Esophagus muscularis mucosa (tissue), 4 donors: ENCODE data around the gene TRRAP. TPM values are rescaled to one million over a fixed set of nuclear protein-coding genes. Genes with fewer than 3 reads are reported as not detected.
A peak's percentile ranks its signal among the peaks of the same experiment; 100 is the strongest.

Experiments
- DNase-seq: peaks from one replicate; pipeline ENCODE4 v3.0.0-alpha.2; 2017; ENCODE audit errors: extremely low spot score
- H3K27ac ChIP-seq, 4 donors: fragments of 200-600 bp; sonication (generic); replicated peaks in 1 of 4; 1 replicate in 3 of 4; 2 replicates in 1 of 4; pipeline ENCODE4 v1.5.1; 2016 to 2019; ENCODE audit warnings: mild to moderate bottlenecking in 1 of 4
- H3K27me3 ChIP-seq, 4 donors: fragments of 200-600 bp; sonication (generic); one replicate each; pipeline versions ENCODE4 v1.5.1 to v1.6.0; 2016 to 2019
- H3K36me3 ChIP-seq, 4 donors: fragments of 200-600 bp; sonication (generic); one replicate each; pipeline ENCODE4 v1.5.1; 2016 to 2019
- H3K4me1 ChIP-seq, 4 donors: fragments of 200-600 bp; sonication (generic); one replicate each; pipeline ENCODE4 v1.5.1; 2016 to 2019
- H3K4me3 ChIP-seq, 4 donors: fragments of 200-600 bp; sonication (generic); 1 replicate in 2 of 4; 2 replicates in 2 of 4; pipeline ENCODE4 v1.5.1; 2016 to 2019; ENCODE audit warnings: mild to moderate bottlenecking in 4 of 4, moderate library complexity in 1 of 4
- H3K9me3 ChIP-seq, 4 donors: fragments of 200-600 bp; sonication (generic); 1 replicate in 3 of 4; 2 replicates in 1 of 4; pipeline ENCODE4 v1.5.1; 2016 to 2019
- EP300 ChIP-seq: sonication (generic); formaldehyde crosslinking; IDR thresholded peaks from one replicate; pipeline ENCODE4 v1.6.1; 2017; ENCODE audit warnings: antibody characterized with exemption
- POLR2A ChIP-seq: fragments of 450-650 bp; IDR thresholded peaks from one replicate; pipeline ENCODE4 v1.6.1; 2017; ENCODE audit warnings: antibody characterized with exemption, moderate library complexity, mild to moderate bottlenecking, low read depth
- POLR2AphosphoS5 ChIP-seq, 2 donors: sonication (generic); formaldehyde crosslinking; IDR thresholded peaks; one replicate each; pipeline ENCODE4 v1.6.1; 2017; ENCODE audit warnings: antibody characterized with exemption in 2 of 2
- WGBS: methylation state at CpG from one replicate; pipeline ENCODE4 v1.1.5; 2018; 5-methylcytosine and 5-hydroxymethylcytosine counted together
- intact Hi-C: fragments of 100-400 bp; cut with DNase I; formaldehyde crosslinking; loops from one replicate; pipeline ENCODE4 v1.15.1; 2023
- total RNA-seq, 4 donors: library from RNA; depleted of rRNA; stranded (reverse); fragments of >200 nt; gene quantifications; one replicate each; pipeline versions ENCODE4 v1.1.0 to v1.2.1, GENCODE V29; 2016
- TF ChIP-seq, protein P1 (sequence below), 3 experiments: fragments of 200-600 bp in 2 of 3; fragments of 450-650 bp in 1 of 3; sonication (generic) in 2 of 3; IDR thresholded peaks; one replicate each; pipeline ENCODE4 v1.5.1; 2017 to 2019; ENCODE audit warnings: antibody characterized with exemption in 3 of 3, mild to moderate bottlenecking in 2 of 3, moderate library complexity in 1 of 3

Gene TRRAP
- total RNA-seq, 4 donors from 2014 or later = 22.9 to 38.0 (median 29.7) TPM

DNA sequence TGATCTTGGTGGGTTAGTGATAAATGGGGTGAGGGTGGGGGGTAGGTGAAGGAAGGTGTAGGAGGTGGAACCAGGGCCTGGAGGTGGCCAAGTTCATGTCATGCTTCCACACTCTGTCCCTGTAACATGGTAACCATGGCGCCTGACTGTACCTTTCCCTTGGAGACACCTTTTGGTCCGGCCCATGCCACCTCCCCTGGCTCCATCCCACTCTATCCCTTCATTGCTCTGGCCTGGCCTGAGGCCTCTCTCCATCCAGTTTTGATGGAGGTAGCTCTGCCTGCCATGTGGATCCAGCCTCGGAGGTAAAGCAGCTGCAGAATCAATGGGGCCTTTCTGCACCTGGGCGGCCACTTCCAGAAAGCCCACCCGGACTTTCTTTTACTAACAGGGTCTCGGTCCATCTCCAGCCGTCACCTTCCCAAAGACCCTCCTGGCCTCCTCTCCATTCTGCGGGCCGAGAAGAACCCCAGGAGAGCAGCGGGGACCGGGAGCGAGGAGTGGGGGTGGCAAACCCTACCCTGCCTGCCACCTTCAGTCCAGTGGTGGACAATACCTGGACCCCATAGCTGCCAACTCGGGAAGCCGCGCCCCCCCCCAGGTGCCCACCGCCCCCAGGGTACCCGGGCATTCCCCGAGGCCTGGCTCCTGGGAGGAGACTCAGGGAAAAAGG is 504 bp upstream of the TRRAP start:
- H3K27ac ChIP-seq = peak overlapping the region; percentile 91 to 99 (median 96)

DNA sequence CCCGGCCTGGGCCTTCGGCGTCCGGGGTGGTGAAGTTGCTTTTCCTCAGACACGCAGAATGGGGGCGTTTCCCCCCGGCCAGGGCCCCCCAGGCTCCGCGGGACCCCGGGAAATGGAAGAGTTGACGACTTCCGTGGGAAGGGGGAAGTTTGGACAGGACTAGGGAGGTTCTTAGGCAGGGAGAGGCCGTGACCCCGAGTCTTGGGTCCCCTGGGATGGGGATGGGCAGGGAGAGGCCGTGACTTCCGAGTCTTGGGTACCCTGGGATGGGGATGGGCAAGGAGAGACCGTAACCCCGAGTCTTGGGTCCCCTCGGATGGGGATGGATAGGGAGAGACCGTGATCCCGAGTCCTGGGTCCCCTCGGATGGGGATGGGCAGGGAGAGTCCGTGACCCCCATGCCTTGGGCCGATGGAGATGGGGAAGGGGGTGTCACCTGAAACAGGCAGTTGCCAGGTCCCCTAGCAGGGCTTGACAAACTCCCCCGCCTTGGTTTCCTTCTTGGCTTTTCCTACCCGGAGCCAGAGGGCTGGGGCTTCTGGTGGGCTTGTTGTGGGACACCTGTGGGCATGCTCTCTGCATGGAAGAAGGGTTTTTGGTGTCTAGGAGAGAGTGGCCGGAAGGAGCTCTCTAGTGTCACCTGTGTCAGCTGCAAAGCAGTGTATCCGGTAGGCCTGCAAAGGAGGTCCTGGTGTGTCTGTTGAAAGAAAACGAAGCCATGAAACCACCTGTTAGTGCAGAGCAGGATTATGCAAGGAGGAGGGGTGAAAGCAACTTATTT is 1.1 kb downstream of the TRRAP start:
- Histone ChIP-seq H3K27ac (peak overlapping the region; percentile 91 to 99 (median 96)), H3K27me3 (no peaks in the 10 kb centered on the region), H3K4me1 (peaks cover 19 to 27% (median 22%) of the 10 kb centered on the region in 4 donors), H3K36me3 (peaks cover 29 to 37% (median 32%) of the 10 kb centered on the region in 4 donors), H3K9me3 (no peaks in the 10 kb centered on the region), H3K4me3 (peak overlapping the region; percentile 84 to 100 (median 92))
- WGBS = 1% methylated on average over 23 of the region's 29 CpGs
- TF ChIP-seq, protein P1, sequence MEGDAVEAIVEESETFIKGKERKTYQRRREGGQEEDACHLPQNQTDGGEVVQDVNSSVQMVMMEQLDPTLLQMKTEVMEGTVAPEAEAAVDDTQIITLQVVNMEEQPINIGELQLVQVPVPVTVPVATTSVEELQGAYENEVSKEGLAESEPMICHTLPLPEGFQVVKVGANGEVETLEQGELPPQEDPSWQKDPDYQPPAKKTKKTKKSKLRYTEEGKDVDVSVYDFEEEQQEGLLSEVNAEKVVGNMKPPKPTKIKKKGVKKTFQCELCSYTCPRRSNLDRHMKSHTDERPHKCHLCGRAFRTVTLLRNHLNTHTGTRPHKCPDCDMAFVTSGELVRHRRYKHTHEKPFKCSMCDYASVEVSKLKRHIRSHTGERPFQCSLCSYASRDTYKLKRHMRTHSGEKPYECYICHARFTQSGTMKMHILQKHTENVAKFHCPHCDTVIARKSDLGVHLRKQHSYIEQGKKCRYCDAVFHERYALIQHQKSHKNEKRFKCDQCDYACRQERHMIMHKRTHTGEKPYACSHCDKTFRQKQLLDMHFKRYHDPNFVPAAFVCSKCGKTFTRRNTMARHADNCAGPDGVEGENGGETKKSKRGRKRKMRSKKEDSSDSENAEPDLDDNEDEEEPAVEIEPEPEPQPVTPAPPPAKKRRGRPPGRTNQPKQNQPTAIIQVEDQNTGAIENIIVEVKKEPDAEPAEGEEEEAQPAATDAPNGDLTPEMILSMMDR (IDR thresholded peaks at IDR 0.05) = peak in 2 of 3 experiments; percentile 7 to 21
- TF ChIP-seq POLR2AphosphoS5 (IDR thresholded peaks at IDR 0.05) (no peak), POLR2A (no peak)
- no peak for DNase-seq
- intact Hi-C loops = no loop called here

More for the DNA sequence above, 504 bp upstream of the TRRAP start:
- no peak for TF ChIP-seq POLR2AphosphoS5 (IDR thresholded peaks at IDR 0.05)
- TF ChIP-seq POLR2A = no peak
- no peak for TF ChIP-seq EP300
- TF ChIP-seq, protein P1 (IDR thresholded peaks at IDR 0.05) = no peak
- Histone ChIP-seq H3K4me1 (peaks cover 19 to 27% (median 22%) of the 10 kb centered on the region in 4 donors), H3K9me3 (no peaks in the 10 kb centered on the region), H3K27me3 (peaks cover 0 to 12% (median 0%) of the 10 kb centered on the region in 4 donors), H3K4me3 (peak overlapping the region; percentile 84 to 100 (median 92)), H3K36me3 (peaks cover 16 to 21% (median 19%) of the 10 kb centered on the region in 4 donors)
- intact Hi-C loops = no loop called here
- DNase-seq = no peak
- 52% methylated on average over 7 of the region's 18 CpGs for WGBS

DNA sequence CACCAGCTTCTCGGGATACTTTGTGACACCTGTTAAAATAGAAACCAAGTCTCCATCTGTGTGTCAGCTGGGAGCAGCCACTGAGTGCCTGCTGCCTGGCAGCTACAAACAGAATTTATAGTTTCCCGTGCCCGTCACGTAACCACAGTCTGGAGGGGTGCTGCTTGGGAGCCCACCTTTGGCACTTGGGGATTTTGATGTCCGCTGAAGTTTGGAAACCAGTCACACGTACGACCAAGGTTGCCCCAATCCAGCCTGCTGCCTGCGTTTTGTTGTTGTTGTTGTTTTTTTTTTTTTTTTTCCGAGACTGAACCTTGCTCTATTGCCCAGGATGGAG is 1.6 kb downstream of the TRRAP start:
- no peak for DNase-seq
- H3K27ac ChIP-seq = peak overlapping the region in 2 of 4 donors; percentile 91 to 97
- peaks cover 32 to 42% (median 38%) of the 10 kb centered on the region in 4 donors for H3K36me3 ChIP-seq
- peak overlapping the region; percentile 84 to 100 (median 92) for H3K4me3 ChIP-seq
- WGBS = 61% methylated on average over 9 of the region's 9 CpGs
- intact Hi-C loops = no loop called here
- H3K4me1 ChIP-seq = peaks cover 19 to 27% (median 22%) of the 10 kb centered on the region in 4 donors
- TF ChIP-seq EP300 (no peak), POLR2AphosphoS5 (IDR thresholded peaks at IDR 0.05) (no peak), POLR2A (no peak)
- TF ChIP-seq, protein P1 (IDR thresholded peaks at IDR 0.05) = no peak
- no peaks in the 10 kb centered on the region for H3K27me3 ChIP-seq
- no peaks in the 10 kb centered on the region for H3K9me3 ChIP-seq

DNA sequence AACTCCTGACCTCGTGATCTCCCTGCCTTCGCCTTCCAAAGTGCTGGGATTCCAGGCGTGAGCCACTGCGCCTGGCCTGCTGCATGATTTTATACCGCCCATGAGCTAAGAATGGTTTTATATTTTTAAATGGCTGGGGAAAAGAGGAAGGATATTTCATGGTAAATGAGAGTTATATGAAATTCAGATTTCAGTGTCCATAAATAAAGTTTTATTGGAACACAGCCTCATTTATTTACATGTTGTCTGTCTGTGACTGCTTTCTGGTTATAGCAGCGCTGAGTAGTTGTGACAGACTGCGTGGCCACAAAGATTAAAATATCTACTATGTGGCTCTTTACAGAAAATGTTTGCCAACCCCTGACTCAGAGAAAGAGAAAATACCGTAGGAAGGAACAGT is 2.2 kb downstream of the TRRAP start:
- Histone ChIP-seq H3K4me1 (peaks cover 19 to 27% (median 22%) of the 10 kb centered on the region in 4 donors), H3K4me3 (no peak overlapping the region), H3K27me3 (no peaks in the 10 kb centered on the region), H3K27ac (no peak overlapping the region), H3K9me3 (no peaks in the 10 kb centered on the region), H3K36me3 (peaks cover 32 to 46% (median 42%) of the 10 kb centered on the region in 4 donors)
- TF ChIP-seq EP300 = no peak
- intact Hi-C loops = no loop called here
- 93% methylated on average over 8 of the region's 8 CpGs for WGBS
- no peak for DNase-seq
